Measurements from ENCODE around the gene POU2AF3.
"Not testable (repeated sequence)": the region's sequence is repeated elsewhere in the genome, so short reads cannot be mapped to it uniquely, and the experiment has no call there.

The POU2AF3 gene

DNA sequence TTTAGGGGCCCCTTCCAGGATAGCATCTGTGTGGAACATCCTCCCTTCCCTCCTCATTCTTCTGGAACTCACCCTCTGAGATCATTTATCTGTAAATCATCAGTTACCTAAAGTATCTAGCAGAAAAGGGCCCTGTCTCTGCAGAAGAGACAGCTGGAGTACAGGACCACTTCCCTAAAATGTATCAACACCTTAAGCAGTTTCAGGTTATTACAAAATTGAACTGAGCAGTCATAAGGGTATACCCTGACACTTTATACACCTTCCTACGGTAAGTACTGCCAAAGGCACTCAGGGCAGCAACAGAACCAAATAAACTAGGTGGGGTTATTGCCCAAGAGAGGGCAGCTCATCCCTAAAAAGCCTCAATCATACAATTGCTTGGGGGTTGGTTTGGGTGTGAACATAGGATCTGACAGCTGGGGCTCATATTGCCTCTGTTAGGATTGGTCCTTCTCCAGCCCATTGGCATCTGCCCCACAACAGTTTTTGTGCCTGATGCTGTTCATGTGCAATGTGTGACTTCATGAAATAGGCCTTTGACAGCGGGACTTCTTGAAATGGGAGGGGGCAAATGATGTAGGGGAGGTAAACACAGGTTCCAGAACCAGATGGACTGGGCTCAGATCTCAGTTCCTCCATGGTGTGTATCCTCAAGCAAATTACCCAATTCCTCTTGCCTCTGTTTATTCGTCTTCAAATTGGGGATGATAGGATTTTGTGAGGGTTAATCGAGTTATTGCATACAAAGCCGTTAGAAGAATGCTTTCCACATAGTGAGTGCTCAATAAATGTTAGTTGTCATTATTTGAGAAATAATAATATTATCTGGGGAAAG lies 2.9 kb downstream of the POU2AF3 start:
- DNase-seq, result no peak

DNA sequence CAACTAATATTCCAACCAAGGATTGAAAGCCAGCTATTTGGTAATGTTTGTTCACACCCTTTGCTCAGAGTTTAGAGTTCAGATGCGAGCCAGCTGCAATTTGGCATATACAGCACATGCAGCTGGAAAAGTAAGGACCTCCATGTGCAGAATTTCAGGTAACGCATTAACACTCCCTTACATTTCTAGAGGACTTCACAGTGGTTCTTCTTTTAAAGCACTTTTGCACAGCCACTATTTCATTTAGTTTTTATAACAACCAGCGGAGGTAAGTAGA lies 3.4 kb downstream of the POU2AF3 start:
- DNase-seq, result no peak

DNA sequence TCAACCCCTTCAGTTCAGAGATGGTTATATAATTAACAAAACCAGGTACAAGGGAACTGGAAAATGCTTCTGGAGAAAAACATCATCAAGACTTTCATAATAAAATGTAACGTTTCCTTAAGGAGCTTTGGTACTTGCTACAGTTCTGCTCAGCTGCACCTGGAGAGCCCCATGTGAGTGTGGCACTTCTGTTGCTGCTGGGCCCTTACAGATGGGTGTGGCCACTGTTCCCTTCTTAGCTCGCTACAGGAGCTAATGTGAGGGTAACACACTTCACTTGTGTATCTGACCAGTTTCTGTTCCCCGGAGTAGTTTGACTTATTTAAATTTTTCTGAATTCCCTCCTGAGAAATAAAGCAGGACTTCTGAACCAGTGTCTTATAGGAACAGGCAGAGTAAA lies 4.0 kb downstream of the POU2AF3 start:
- no peak for DNase-seq

DNA sequence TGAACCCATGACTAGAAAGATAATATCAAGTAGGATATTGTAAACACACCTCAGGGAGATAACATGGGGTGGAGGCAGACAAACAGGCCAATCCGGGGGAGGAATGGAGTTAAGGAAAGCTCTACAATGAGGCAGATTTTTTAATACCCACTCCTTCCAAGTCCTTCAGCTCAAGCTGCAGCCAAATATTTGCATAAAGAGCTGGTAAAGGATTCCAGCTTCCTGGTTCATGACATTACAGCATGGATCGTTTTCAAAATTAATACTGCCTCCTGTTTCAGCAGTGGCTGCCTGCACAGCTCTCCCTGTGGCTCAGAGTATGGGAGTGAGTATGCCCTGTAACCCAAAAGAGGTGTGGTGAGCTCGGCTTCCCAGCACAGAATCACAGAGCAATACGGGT lies 5.1 kb downstream of the POU2AF3 start:
- no peak for DNase-seq

DNA sequence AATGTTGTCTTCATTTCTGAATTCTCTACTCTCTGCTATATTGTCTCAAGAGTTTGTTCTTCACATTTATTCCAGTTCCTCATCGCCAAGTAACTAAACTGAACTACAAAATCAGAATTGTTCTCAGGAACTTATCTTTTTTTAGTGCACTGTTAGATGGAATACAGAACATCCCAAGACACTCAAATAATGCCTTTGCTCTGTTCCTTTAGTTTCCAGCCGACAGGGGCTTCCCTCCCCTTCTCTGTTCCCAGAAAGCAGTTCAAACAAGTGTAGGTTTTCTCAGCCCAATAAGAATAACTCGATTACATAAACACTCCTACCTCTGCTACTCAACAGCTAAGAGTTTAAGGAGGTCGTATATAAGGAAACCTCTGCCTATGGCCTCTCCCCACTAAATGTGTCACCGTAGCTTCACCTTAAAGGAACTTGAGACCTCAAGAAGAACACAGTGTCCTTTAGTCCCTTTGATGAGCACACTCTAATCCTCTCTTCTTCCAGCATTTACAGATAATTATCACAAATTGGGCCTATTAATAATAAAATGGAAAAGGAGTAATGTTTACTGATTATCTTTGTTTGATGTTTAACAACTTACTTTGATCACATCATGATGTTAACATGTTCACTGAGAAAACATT lies 6.9 kb downstream of the POU2AF3 start:
- no peak for DNase-seq

DNA sequence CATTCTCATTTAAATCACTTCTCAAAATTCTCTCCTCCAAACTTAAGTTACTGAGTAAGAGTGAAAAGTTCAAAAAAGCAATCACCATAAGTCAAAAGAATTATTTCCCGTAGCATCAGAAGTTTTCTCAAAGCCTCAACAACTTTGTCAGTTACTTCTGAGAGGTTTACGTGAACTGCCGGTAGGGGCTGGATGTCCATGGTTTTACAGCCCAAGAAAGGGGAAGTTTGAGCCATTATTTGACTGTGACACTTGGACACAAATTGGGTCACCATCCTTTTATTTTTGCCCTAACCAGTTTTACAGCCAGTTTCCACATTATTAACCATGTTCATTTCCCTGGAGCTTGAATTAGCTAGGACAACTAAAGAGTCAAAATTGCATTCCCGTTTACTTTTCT lies 7.5 kb downstream of the POU2AF3 start:
- DNase-seq, result no peak

DNA sequence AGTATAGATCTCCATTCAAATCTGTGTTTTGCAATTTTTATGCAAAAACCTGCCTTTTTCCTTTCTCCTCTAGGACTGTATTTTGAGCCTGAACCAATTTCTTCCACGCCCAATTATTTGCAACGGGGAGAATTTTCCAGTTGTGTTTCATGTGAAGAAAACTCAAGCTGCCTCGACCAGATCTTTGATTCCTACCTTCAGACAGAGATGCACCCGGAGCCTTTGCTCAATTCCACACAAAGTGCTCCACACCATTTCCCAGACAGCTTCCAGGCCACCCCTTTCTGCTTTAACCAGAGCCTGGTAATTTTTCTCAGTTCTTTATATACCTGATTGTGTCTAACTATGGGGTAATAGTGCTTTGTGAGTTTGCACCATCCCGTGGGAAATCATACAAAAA lies 8.0 kb downstream of the POU2AF3 start:
- DNase-seq, result no peak

DNA sequence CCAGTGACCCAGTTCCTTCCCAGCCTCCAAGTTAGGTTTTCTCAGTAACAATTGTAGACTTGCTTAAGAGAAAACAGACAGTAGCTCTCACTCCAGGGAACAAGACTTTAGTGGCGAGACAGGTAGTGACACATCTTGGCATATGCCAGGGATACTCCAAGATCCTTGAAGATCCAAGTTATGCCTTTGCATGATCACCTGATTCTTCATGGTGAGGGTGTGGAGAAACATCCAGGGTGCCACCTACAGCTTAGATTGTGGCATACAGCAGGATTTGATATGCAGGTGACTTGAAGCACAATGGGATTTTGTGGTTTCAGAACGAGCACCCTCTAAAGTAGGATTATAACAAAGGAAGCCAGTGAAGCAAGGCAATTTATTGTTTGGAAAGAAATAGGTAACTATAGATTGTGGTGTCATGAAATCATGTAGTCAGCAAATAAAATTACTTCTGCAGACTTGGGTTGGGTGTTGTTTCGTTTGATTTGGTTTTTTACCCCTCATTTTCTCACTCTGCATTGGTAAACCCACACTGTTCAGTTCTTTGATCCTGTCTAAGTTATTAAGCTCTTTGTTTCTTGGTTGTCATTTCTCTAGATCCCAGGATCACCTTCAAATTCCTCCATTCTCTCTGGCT lies 9.2 kb downstream of the POU2AF3 start:
- DNase-seq, result no peak

DNA sequence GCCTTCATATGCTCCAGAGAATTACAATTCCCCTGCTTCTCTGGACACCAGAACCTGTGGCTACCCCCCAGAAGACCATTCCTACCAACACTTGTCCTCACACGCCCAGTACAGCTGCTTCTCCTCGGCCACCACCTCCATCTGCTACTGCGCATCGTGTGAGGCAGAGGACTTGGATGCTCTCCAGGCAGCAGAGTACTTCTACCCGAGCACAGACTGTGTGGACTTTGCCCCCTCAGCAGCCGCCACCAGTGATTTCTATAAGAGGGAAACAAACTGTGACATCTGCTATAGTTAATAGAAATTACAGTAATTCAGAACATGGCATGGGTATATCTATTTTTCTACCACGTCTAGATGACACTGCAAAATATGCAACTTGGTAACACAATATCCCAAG lies 9.8 kb downstream of the POU2AF3 start:
- DNase-seq, result no peak

DNA sequence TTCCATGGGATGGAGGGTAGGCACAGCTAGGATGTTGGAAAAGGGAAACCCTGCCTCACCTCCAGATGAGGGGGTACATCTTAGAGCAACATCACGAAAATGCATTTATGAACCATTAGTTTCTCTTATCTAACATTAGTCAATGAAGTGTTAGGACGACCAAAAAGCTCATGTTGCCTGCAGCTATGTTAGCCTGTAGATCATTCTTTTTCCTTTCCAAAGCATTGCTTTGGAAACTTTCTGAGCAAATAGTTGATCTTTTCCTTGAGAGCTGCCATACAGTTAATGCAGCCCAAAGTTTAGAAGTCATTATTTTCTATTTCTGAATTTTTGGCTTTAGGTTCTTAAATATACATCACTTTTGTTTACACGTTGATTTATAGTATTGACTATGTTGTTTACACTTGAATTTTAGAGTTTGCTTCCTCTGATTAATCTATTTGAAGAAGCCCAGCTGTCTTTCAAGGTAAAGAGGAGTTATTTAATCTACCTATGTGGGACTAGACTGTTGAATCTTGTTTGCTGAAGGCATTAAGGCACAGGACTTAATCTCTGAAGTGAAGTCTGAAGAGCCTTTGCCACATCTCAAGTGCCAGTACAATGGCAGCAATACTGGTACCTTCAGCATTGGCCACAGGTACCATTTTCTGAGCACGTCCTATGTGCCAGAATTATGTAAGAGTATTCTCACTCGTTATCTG lies 11.0 kb downstream of the POU2AF3 start:
- no peak for DNase-seq

DNA sequence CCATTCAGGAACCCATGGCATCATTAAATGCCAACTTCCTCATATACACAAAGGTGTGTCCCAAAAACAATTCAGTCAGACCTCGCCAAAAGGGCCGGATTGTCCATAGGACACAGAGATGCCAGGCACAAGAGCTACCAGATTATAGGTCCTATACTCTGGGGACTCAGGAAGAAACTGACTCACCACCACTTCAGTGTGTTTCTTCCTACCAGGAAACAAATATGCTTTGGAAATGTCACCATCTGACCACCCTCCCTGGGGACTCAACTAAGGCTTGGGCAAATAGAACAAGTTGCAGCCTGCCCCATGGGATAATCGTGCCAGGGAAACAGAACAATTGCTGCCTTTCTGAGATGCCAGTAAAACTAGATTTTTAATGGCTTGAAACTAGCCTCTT lies 11.7 kb downstream of the POU2AF3 start:
- DNase-seq, result no peak

DNA sequence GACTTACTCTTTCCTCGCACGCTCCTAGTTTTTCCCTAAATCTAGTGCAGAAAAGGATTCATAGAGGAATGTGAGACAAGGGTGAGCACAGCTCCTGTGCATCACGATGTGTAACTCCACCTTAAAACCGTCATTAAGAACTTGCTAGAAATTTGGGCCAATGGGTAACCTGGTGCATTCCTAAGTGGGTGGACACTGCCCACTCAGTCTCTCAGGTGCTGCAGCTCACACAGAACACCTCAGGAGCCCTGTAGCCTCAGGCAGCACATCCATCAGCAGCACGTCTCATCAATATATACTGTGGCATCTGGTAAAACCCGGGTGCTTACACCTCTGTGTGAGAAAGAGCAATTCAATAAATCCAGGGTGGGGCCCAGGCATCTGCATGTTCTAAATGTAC lies 12.4 kb downstream of the POU2AF3 start:
- no peak for DNase-seq

DNA sequence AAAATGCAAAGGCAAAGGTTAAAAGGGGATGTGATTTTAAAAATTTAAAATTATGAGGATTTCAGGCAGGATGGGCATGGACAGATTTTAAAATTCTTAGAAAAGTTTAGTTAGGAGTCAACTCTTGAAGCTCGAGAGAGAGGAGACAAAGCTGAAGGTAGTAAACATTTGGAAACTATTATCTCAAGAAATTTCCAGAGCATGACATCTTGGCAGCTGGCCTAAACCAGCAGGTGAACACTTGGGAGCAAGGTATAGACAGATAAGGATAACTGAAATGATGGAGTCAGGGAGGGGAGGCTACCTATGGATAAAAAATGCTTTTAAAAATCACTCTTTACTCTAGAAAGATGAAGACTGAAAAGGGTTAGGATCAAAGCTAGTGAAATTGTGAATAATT lies 13.7 kb downstream of the POU2AF3 start:
- no peak for DNase-seq

DNA sequence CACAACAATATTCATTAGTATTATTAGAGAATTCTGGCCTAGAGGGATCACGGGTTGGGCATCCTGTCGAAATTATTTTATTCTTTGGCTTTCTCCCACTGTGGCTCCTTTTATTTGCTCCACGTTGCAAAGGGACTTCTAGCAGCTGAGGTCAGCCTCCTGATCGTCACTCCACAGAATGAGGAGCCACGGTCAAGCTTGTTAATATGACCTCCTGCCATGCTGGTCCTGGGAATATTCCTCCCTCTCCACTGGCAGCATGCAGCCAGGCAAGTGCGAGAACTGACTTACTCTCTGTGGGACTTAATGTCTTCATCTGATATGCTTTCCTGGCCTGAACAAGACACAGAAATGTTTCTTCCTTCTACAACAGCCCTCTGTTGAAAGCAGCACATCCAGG lies 20.9 kb downstream of the POU2AF3 start:
- no peak for DNase-seq

DNA sequence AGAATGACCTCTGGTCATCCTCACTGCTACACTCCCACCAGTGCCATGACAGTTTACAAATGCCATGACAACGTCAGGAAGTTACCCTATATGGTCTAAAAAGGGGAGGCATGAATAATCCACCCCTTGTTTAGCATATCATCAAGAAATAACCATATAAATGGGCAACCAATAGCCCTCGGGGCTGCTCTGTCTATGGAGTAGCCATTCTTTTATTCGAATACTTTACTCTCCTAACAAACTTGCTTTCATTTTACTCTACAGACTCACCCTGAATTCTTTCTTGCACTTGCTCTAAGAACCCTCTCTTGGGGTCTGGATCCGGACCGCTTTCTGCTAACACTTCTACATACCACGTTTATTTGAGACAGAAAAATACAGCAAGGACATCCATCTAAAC lies 21.9 kb downstream of the POU2AF3 start:
- not testable (repeated sequence) for DNase-seq

DNA sequence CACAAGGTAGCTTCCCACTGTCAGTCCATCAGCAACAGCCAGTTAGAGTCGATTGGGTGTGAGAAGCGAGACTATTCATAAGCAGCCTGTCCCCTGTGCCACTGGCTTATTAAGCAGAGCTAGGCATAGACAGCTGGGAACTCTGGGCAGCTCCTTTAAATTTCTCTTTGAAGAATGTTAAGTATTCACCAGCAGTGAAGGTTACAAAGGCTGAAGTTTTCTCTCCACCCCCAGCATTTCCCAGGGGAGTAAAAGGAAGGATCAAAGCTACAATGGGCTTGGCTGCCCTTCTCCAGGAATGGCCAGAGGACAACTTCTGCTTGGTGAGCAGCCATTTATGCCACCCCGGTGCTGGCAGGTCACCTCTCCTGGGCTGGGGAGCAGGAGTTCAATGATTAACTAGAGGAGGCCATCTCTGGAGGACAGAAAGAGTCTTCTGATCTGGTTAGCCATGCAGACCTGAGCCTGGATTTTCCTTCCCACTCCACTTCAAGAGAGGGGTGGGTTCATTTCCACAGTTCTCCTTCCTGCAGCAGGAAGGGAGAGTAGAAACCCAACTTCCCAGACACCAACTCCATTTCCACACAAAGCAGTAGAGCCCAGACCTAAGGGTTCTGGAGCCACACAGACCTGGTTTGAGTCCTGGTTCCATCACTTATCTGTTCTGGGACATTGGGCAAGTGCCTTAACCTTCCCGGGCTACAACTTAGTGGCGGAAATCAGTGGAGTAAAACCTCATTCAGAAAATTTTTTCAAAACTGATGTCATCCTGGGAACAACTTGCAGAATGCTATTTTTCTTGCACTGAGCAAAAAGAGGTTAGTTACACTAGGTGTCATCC lies 22.6 kb downstream of the POU2AF3 start:
- no peak for DNase-seq

DNA sequence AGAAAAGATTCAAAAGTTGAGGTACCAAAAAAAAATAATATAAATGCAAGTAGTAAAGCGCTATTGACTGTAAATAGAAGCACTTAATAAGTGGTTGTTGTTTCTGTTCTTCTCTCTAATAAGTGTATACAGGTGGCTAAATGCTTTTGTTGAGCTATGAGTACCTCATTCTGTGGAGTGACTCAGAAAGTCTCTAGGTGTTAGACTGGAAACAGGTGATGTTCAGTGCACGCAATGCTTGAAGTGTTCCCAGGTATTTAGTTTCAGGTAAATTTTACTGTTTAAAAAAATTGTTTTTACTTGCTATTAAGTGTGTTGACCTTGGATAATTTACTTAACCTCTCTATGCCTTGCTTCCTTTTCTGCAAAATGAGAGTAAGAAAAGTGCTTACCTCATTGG lies 24.2 kb downstream of the POU2AF3 start:
- DNase-seq, result no peak

DNA sequence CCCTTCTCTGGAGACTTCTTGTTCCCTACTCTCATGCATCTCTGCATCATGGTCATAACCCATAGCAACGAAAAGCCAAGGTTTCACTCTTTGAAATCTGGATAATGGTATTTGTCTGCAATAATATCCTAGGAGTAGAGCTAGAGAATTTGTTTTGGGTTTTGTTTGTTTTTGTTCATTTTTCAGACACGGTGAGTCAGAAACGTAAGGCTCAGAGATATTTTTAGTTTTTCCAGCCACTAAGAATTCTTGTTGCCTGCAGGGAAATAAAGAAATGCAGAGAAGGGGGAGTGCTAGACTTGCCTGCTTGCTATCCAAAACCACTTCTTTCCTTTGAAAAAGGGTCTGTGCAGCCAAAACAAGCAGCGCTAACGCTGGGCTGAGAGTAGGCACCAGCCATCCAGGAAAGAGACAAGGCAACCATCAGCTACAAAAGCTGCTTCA lies 26.0 kb downstream of the POU2AF3 start:
- no peak for DNase-seq

DNA sequence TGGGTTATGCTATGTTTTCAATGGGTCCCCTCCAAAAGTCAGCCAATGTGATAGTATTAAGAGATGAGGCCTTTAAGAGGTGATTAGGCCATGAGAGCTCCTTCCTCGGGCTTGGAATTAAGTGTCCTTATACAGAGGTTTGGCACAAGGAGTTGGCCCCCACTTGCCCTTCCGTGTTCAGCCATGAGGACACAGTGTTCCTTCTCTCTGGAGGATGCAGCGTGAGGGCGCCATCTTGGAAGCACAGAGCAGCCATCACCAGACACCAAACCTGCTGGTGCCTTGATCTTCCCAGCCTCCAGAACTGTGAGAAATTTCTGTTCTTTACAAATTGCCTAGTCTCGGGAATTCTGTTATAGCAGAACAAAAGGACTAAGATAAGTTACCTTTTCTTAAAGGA lies 26.9 kb downstream of the POU2AF3 start:
- DNase-seq, result no peak

DNA sequence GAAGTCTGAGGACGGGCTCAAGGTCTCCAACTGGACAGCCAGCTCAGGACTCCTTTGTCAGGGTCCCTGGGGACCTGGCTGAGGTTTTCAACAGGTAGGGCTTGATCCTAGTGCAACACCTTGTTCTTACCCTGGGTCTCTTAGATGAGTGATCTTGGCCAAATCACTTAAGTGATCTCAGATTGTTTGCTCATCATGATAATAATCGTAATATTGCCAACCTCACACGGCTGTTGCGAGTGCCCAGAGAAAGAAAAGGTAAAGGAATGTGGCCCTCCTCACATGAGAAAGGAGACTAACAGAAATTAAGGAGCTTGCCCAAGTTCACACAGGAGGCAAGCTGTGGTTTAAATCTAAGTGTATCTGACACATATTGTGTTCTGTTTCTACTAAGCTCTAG lies 28.5 kb downstream of the POU2AF3 start:
- DNase-seq, result no peak

DNA sequence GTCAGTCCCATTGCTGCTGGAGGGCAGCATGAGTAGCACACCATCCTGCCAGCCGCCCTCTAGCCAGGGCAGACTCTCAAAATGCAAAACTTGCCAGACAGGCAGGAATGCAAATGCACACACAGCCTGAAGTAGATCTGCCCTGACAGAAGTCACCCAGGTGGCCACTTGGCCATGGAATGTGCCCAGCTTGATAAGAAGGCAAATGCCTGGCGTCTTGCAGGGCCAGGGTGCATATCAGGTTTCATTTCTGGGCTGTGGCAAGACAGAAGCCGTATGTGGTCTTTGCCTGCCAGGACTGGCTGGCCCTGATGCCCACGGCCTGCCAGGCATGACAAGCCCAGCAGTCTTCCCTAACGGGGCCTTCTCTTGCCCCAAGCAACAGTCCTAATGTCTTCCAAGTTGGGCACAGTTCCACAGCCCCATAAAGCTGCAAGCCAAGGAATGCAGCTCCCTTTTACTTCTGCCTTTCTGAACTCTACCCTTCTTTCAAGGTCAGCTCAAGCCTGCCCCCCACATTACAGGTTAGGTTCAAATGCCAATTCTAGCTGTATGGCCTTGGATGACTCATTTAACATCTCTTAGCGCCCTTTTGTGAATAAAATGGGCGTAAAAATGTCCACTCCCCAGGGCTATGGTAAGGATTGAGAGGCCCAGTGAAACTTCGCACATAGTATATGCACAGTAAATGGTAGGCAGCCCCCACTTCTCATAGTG lies 29.7 kb downstream of the POU2AF3 start:
- DNase-seq, result no peak

Measured in CD4-positive, alpha-beta T cell treated with Interferon alpha-2 for 1 hour (primary cell).